ENCODE measurements around the gene PICALM.

The PICALM gene

DNA sequence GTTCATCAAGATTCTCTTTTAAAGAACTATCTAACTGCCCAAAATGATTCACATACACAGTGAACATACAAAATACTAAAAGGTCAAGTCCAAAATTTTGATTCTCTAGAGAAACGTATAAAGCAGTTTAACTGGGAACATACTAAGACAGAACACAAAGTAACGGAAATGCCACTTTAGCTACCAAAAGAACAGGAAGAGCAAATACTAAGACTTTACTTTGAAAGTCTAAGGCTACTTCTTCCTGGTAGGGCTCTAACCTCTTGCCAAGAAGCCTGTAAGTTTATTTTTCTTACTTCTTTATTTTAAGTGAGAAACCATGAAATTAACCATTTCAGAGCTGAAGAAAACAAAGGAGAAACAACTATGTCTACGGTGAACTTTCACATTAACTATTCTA, 6.2 kb downstream of the PICALM start:
- DNase-seq = no peak
- Mint-ChIP-seq H3K27ac (no peak overlapping the region), H3K9me3 (peaks cover 9% of the 10 kb centered on the region), H3K4me1 (peaks cover 35% of the 10 kb centered on the region), H3K36me3 (ENCODE audit: low read depth) (peaks cover 35% of the 10 kb centered on the region), H3K27me3 (ENCODE audit: low read depth, poor library complexity) (no peaks in the 10 kb centered on the region), H3K4me3 (no peak overlapping the region)
- TF ChIP-seq, protein P1, sequence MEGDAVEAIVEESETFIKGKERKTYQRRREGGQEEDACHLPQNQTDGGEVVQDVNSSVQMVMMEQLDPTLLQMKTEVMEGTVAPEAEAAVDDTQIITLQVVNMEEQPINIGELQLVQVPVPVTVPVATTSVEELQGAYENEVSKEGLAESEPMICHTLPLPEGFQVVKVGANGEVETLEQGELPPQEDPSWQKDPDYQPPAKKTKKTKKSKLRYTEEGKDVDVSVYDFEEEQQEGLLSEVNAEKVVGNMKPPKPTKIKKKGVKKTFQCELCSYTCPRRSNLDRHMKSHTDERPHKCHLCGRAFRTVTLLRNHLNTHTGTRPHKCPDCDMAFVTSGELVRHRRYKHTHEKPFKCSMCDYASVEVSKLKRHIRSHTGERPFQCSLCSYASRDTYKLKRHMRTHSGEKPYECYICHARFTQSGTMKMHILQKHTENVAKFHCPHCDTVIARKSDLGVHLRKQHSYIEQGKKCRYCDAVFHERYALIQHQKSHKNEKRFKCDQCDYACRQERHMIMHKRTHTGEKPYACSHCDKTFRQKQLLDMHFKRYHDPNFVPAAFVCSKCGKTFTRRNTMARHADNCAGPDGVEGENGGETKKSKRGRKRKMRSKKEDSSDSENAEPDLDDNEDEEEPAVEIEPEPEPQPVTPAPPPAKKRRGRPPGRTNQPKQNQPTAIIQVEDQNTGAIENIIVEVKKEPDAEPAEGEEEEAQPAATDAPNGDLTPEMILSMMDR (IDR thresholded peaks at IDR 0.05) = no peak

DNA sequence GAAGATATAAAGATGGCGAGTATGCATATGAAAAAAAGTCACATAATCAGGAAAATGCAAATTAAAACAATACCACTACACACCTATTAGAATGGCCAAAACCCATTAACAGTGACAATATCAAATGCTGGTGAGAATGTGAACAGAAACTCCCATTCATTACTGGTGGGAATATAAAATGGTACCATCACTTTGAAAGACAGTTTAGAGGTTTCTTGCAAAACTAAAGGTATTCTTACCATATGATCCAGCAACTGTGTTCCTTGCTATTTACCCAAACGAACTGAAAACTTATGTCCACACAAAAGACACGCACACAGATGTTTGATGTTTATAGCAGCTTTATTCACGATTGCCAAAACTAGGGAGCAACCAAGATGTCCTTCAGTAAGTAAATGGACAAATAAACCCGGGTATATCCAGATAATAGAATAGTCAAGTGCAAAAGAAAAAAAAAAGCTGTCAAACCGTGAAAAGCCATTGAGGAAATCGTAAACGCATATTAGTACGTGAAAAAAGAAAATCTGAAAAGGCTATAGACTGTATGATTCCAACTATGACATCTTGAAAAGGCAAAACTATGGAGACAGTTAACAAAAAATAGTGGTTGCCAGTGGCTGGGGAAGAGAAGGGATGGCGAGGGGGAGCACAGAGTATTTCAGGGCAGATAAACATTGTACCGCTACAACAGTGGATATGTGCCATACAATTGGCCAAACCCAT, 7.2 kb downstream of the PICALM start:
- Mint-ChIP-seq H3K9me3 (peaks cover 14% of the 10 kb centered on the region), H3K27ac (no peak overlapping the region), H3K4me3 (no peak overlapping the region), H3K36me3 (ENCODE audit: low read depth) (peaks cover 44% of the 10 kb centered on the region), H3K27me3 (ENCODE audit: low read depth, poor library complexity) (no peaks in the 10 kb centered on the region), H3K4me1 (peaks cover 33% of the 10 kb centered on the region)
- TF ChIP-seq, protein P1 (IDR thresholded peaks at IDR 0.05) = no peak
- DNase-seq = no peak

DNA sequence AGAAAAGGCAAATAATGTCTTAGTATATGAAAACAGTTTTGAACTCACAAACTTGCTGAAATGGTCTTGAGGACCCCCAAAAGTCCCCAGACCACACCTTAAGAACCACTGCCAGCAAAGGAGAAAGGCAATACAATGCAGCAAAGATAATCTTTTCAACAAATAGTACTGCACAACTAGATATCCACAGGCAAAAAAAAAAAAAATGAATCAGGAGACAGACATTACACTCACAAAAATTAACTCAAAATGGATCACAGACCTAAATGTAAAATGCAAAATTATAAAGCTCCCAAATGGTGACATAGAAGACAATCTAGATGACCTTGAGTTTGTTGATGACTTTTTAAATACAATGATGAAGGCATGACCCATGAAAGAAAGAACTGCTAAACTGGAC, 8.3 kb downstream of the PICALM start:
- Mint-ChIP-seq H3K36me3 (ENCODE audit: low read depth) (peaks cover 51% of the 10 kb centered on the region), H3K4me1 (peaks cover 22% of the 10 kb centered on the region), H3K27ac (no peak overlapping the region), H3K9me3 (peaks cover 15% of the 10 kb centered on the region), H3K4me3 (no peak overlapping the region), H3K27me3 (ENCODE audit: low read depth, poor library complexity) (no peaks in the 10 kb centered on the region)
- DNase-seq = no peak
- TF ChIP-seq, protein P1 (IDR thresholded peaks at IDR 0.05) = no peak

DNA sequence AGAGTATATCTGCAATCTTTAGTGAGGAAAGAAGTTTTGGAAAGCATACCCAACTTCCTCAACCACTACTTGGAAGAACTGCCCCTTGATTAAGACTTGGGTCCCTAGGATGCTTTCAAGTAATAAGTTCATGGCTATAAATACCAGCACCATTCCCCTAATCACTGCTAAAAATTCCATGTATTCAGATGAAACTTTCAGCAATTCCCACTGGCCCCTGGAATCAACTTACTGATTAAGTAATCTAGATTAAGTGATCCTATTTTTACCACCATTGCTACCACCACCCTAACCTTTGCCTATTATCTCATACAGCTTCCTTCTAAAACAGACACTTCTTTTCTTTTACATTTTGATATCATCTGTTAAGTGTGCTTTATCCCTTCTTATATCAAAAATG, 10.5 kb downstream of the PICALM start:
- Mint-ChIP-seq H3K4me1 (peaks cover 5% of the 10 kb centered on the region), H3K9me3 (peaks cover 15% of the 10 kb centered on the region), H3K27ac (no peak overlapping the region), H3K36me3 (ENCODE audit: low read depth) (peaks cover 52% of the 10 kb centered on the region), H3K4me3 (no peak overlapping the region), H3K27me3 (ENCODE audit: low read depth, poor library complexity) (no peaks in the 10 kb centered on the region)
- no peak for DNase-seq
- TF ChIP-seq, protein P1 (IDR thresholded peaks at IDR 0.05) = no peak

DNA sequence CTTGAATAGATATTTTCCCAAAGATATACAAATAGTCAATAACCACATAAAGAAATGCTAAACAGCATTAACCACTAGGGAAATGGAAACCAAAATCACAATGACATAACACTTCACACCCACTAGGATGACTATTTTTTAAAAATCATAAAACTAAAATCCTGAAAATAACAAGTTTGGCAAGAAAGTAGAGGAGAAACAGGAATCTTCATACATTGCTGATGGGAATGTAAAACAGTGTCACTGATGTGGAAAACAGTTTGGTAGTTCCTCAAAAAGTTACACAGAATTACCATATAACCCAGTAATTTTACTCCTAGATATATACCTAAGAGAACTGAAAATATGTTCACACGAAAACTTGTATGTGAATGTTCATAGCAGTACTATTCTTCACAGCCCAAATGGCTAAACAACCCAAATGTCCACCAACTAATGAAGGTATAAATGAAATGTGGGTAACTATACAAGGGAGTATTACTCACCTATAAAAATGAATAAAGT, 12.5 kb downstream of the PICALM start:
- H3K27ac Mint-ChIP-seq = no peak overlapping the region
- no peaks in the 10 kb centered on the region for H3K27me3 Mint-ChIP-seq (ENCODE audit: low read depth, poor library complexity)
- no peak overlapping the region for H3K4me3 Mint-ChIP-seq
- no peaks in the 10 kb centered on the region for H3K4me1 Mint-ChIP-seq
- TF ChIP-seq, protein P1 (IDR thresholded peaks at IDR 0.05) = no peak
- H3K9me3 Mint-ChIP-seq = peaks cover 14% of the 10 kb centered on the region
- DNase-seq = no peak
- peaks cover 61% of the 10 kb centered on the region for H3K36me3 Mint-ChIP-seq (ENCODE audit: low read depth)

Measured in nephron progenitor cell (in vitro differentiated cells).